ENCODE data around the gene PHF21B. TPM values are rescaled to one million over a fixed set of nuclear protein-coding genes. Genes with fewer than 3 reads are reported as not detected.

PHF21B gene
- polyA plus RNA-seq, 1 donor (not counting 4 experiments of a cell fraction or from before 2014, with no cell fraction given), result not detected

- Histone ChIP-seq H3K4me3 (ENCODE audit: control insufficient read depth in 2 of 3, extremely low read depth in 1 of 3, insufficient read depth in 2 of 3, low read depth in 1 of 3, low read length in 3 of 3) (no peak overlapping the region), H3K36me3 (ENCODE audit: control insufficient read depth in 2 of 2, extremely low read depth in 1 of 2, insufficient read depth in 2 of 2, low read length in 2 of 2) (no peaks in the 10 kb centered on the region), H3K9me1 (ENCODE audit: control insufficient read depth, extremely low read depth, insufficient read depth, low read length) (no peaks in the 10 kb centered on the region), H2AFZ (ENCODE audit: control insufficient read depth, low read length) (no peak overlapping the region), H3K79me2 (ENCODE audit: control insufficient read depth, insufficient read depth, low read length) (no peaks in the 10 kb centered on the region), H3K9ac (ENCODE audit: control insufficient read depth, extremely low read depth, insufficient read depth, low read length) (no peak overlapping the region), H3K4me1 (ENCODE audit: control insufficient read depth, extremely low read depth, insufficient read depth, low read length) (no peaks in the 10 kb centered on the region), H3K27me3 (ENCODE audit: control insufficient read depth, extremely low read depth, insufficient read depth, low read length) (peaks cover 6% of the 10 kb centered on the region), H3K4me2 (ENCODE audit: control insufficient read depth, extremely low read depth, insufficient read depth, low read depth, low read length) (no peak overlapping the region), H3K27ac (ENCODE audit: control insufficient read depth, insufficient read depth, low read length) (no peak overlapping the region), H3K9me3 (ENCODE audit: control insufficient read depth, low read depth, low read length) (no peaks in the 10 kb centered on the region), H4K20me1 (ENCODE audit: control insufficient read depth, extremely low read depth, insufficient read depth, low read length) (peaks cover 3% of the 10 kb centered on the region)
- DNase-seq (ENCODE audit: low read depth, low spot score) (no peak), FAIRE-seq (no peak)
- no peak for TF ChIP-seq CTCF (optimal IDR thresholded peaks at IDR 0.05 in 1 of 3, IDR thresholded peaks at IDR 0.05 in 1 of 3, conservative IDR thresholded peaks at IDR 0.05 in 1 of 3; ENCODE audit: extremely low read depth in 1 of 3, insufficient read depth in 2 of 3, low read length in 3 of 3)
- TF ChIP-seq EZH2 (IDR thresholded peaks at IDR 0.05; ENCODE audit: low read length), result no peak
- dilution Hi-C loops (cut with MboI; ENCODE audit: extremely low pct_ligation_motif_present, low sequenced_read_pairs), result no loop called here
These were observed 14.7 kb downstream of the PHF21B start for GRCh38 chr22:44995105-44995514.

GRCh38 chr22:44994399-44995104 lies 15.3 kb downstream of the PHF21B start:
- no peaks in the 10 kb centered on the region for H3K79me2 ChIP-seq (ENCODE audit: control insufficient read depth, insufficient read depth, low read length)
- H3K4me2 ChIP-seq (ENCODE audit: control insufficient read depth, extremely low read depth, insufficient read depth, low read depth, low read length), result no peak overlapping the region
- no peak for DNase-seq (ENCODE audit: low read depth, low spot score)
- no peaks in the 10 kb centered on the region for H3K9me3 ChIP-seq (ENCODE audit: control insufficient read depth, low read depth, low read length)
- peaks cover 6% of the 10 kb centered on the region for H3K27me3 ChIP-seq (ENCODE audit: control insufficient read depth, extremely low read depth, insufficient read depth, low read length)
- H3K9ac ChIP-seq (ENCODE audit: control insufficient read depth, extremely low read depth, insufficient read depth, low read length), result no peak overlapping the region
- dilution Hi-C loops (cut with MboI; ENCODE audit: extremely low pct_ligation_motif_present, low sequenced_read_pairs), result no loop called here
- no peaks in the 10 kb centered on the region for H3K4me1 ChIP-seq (ENCODE audit: control insufficient read depth, extremely low read depth, insufficient read depth, low read length)
- TF ChIP-seq CTCF (optimal IDR thresholded peaks at IDR 0.05 in 1 of 3, IDR thresholded peaks at IDR 0.05 in 1 of 3, conservative IDR thresholded peaks at IDR 0.05 in 1 of 3; ENCODE audit: extremely low read depth in 1 of 3, insufficient read depth in 2 of 3, low read length in 3 of 3) (no peak), EZH2 (IDR thresholded peaks at IDR 0.05; ENCODE audit: low read length) (no peak)
- H3K27ac ChIP-seq (ENCODE audit: control insufficient read depth, insufficient read depth, low read length), result no peak overlapping the region
- no peak for FAIRE-seq
- H3K36me3 ChIP-seq (ENCODE audit: control insufficient read depth in 2 of 2, extremely low read depth in 1 of 2, insufficient read depth in 2 of 2, low read length in 2 of 2), result no peaks in the 10 kb centered on the region
- no peak overlapping the region for H2AFZ ChIP-seq (ENCODE audit: control insufficient read depth, low read length)
- H3K4me3 ChIP-seq (ENCODE audit: control insufficient read depth in 2 of 3, extremely low read depth in 1 of 3, insufficient read depth in 2 of 3, low read depth in 1 of 3, low read length in 3 of 3), result no peak overlapping the region
- no peaks in the 10 kb centered on the region for H3K9me1 ChIP-seq (ENCODE audit: control insufficient read depth, extremely low read depth, insufficient read depth, low read length)
- H4K20me1 ChIP-seq (ENCODE audit: control insufficient read depth, extremely low read depth, insufficient read depth, low read length), result peaks cover 3% of the 10 kb centered on the region

Measured in keratinocyte (primary cell).